ENCODE measurements around the gene ASXL2.

ASXL2 gene

GRCh38 chr2:25698752-25699151 is 179.5 kb downstream of the ASXL2 start:
- in situ Hi-C loops (cut with HindIII; ENCODE audit: low sequenced_read_pairs), result no loop called here

DNA sequence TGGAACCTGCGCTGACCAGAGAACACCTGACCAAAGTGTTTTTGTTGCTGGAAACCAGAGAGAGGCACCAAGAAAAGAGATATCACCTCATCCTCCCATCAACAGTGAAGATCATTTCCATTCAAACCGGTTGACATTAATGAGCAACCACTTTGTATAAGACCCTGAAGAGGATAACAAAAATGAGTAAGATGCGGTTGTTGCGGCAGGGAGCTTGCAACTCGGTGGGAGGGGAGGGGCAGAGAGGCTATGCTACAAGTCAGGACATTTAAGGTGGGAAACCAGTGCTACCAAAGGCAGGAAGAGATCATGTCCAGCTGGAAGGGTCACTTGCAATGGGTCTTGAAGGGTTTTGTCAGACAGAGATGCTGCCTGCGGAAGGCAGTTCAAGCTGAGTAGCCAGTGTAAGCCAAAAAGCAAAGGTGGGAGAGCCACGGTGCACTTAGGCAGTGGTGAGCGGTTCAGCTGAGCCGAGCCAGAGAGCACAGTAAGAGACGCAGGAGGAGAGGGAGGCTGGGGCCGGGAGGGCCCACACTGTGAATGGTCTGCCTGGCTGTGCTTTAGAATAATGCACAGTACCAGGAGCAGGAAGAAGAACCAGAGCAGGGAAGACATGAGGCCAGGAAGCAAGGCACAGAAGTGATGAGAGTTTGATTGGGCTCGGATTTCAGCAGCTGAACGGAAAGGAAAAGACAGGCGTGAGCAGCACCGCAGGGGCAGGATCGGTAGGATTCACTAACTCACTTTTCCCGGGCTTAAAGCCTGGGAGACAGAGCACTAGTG is 180.5 kb downstream of the ASXL2 start:
- in situ Hi-C loops (cut with HindIII; ENCODE audit: low sequenced_read_pairs), result no loop called here

DNA sequence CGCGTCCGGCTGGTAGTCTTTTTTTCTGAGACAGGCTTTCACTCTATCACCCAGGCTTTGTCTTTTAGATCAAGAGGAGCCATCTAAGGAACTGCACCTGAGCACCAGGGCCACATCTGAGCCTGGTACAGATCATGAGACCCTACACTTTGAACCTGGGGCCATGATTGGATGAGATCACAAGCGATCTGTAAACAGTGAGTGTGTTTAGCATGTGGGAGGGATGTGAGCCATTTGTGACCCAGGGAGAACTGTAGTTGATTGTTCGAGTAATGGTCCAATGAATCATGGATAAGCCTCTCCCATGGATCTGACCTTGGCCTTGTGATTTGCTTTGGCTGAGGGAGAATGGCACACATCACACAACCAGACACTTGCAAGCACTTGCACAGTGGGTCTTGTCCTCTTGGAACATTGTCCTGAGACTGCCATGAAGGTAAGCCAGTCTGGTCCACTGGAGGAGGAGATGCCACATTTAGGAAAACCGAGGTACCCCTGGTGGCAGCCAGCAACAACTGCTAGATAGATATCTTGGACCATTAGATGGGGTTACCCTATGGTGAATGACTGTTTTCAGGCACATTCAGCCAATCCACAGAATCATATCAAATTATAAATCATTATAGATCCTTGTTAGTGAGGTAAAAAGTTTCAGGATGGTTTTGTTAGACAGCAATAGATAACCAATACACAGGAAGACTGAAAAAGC is 185.4 kb downstream of the ASXL2 start:
- in situ Hi-C loops (cut with HindIII; ENCODE audit: low sequenced_read_pairs), result no loop called here

- in situ Hi-C loops (cut with HindIII; ENCODE audit: low sequenced_read_pairs), result no loop called here
These were observed 186.1 kb downstream of the ASXL2 start for GRCh38 chr2:25692143-25692542.

DNA sequence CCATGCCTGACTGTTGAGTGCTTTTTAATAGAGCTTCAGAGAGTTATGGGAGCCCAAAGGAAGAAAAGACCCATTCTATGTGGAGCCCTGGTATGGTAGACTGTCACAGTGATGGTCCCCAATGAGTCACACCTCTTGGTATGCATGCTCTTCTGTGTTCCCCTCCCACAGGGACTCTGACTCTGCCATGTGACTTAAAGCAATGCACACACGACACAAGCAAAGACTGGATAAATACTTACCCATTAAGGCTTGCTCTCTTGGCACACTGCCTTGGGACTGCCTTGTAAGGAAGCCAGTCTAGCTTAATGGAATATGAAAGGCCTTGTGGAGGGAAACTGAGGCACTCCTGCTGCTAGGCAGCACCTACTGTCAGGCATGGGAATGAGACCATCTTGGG is 188.2 kb downstream of the ASXL2 start:
- in situ Hi-C loops (cut with HindIII; ENCODE audit: low sequenced_read_pairs), result no loop called here

DNA sequence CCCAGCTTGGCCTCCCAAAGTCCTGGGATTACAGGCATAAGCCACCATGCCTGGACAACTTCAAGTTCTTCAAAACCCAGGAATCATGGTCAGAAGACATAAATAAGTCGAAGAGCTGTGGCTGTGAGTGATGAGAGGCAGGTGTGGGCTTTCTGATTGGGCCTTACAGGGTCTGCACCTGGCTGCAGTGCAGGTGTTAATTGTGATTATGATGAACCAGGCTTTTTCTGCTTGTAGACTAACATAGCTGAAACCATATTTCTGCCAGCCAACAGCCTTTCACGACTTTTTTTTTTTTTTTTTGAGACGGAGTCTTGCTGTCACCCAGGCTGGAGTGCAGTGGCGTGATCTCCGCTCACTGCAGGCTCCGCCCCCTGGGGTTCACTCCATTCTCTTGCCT is 190.1 kb downstream of the ASXL2 start:
- in situ Hi-C loops (cut with HindIII; ENCODE audit: low sequenced_read_pairs), result no loop called here

- in situ Hi-C loops (cut with HindIII; ENCODE audit: low sequenced_read_pairs), result no loop called here
These were observed 192.5 kb downstream of the ASXL2 start for GRCh38 chr2:25685741-25686140.

DNA sequence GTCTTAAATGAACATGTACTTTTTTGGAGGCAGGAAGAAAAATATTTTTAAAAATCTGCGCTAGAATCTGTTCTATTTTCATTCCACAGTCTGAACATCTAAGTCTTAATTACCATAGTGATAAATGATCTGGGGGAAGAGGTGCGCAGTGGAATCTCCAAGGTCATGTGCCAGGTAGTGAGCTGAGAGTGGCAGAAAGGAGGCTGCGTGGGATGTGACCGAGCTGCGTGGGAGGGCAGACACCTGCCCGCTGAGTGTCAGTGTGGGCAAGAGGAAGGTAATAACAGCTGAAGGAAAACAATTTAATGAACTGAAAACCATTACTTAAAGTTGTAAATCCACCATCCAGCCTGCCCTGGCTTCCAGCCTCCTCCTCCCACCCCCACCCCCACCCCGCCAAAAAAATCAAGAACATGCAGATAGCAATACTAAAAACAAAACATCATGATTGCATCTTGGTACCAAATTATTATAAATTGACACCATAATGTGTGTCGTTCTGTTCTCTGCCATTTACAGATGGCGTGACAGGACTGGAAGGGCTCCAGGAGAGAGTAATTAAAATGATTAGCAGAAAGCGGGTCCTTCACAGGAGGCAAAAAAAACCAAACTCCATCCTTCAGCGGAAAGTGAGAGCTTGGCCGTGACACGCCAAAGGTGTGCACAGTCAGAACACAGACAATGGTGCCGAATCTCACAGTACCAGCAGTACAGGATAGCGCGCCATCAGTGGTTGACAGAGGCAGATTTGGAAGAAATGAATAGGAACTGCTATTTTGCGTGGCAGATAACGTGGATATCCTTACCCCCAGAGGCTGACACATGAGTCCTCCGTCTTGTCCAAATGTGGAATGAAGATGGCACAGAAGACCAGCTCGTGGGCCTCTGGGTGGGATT is 193.5 kb downstream of the ASXL2 start:
- in situ Hi-C loops (cut with HindIII; ENCODE audit: low sequenced_read_pairs), result no loop called here

Data from DLD1 (cell line).